K562 treated with DMSO at 1 percent for 24 hours (cell line): ENCODE measurements around the gene SLC10A1. TPM values are rescaled to one million over a fixed set of nuclear protein-coding genes. Genes with fewer than 3 reads are reported as not detected.

Source experiments
- total RNA-seq: library from RNA; unstranded; fragments of 300-600 nt; gene quantifications from 2 replicates; pipeline ENCODE4 v1.2.3, GENCODE V29; 2022; ENCODE audit warnings: low read depth; ENCODE audit not compliant: insufficient read depth

SLC10A1 gene
- total RNA-seq, result not detected in 2 replicates

DNA sequence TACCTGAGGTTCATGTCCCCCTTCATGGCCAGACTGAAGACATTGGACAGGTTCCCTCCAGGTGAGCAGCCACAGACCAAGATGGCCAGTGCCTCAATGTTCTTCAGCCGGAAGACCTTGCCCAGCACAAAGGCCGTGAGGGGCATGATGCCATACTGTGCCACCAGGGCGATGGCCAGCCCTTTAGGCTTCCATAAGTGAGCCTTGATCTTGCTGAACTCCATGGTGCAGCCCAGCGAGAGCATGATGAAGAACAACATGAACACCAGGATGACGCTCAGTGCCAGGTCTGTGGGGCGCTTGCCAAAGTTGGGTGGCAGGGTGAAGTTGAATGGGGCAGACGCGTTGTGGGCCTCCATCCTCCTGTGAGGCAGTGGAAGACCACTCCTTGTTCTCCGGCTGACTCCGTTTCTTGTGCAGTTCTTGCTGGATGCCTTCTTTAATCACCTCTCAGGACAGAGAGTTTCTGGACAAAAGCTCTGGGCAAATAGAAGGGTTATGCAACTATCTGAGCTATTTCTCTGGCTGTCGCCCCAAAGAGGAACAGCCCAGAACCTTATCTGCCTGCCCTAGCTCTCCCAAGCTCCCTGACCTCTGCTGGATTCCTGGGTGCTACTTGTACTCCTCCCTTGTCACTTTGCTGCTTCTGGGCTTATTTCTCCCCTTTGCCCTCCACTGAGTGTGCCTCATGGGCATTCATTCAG lies at the start of gene SLC10A1:
SLC10A1 (minus strand) TSS at position 445 of the 704 bp plus-strand sequence; CDS start at position 359, 86 bp downstream.

DNA sequence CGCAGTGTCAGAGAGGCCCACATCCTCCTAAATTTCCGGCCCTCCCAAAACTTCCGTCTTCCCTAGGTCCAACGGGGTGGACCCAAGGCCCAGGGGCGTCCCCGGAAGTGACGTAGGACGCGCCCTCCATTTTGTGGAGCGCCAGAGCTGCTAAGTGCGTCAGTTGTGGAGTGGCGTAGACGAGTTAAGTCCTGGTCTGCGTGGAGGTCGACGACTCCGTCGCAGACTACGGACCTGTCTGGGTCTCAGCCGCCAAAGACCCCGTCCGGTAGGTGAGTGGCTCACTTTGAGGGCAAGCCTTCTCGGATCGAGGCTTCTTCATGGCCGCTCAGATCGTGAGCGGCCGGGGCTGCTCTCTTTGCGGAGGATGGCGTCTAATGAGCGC lies 30.1 kb downstream of the SLC10A1 start, which contains the start of gene SRSF5:
SRSF5 (plus strand) TSS at position 159 of the 385 bp plus-strand sequence. CDS start 1,015 bp downstream, outside the sequence.

Other genes starting within 250 kb of the SLC10A1 start
- gene CCDC177, start 222.4 kb downstream of the SLC10A1 start, total RNA-seq, result not detected in 2 replicates
- gene SUSD6, start 185.6 kb downstream of the SLC10A1 start, total RNA-seq, result 8.7 and 9.4 TPM in 2 replicates
- 185 and 202 TPM in 2 replicates for gene SRSF5, start 30.1 kb downstream of the SLC10A1 start, total RNA-seq
- not detected in 2 replicates for gene SMOC1, start 82.2 kb upstream of the SLC10A1 start, total RNA-seq